GM18498 (cell line): ENCODE measurements around the gene MAMDC2.
A peak's percentile ranks its signal among the peaks of the same experiment; 100 is the strongest.
"Not testable (repeated sequence)": the region's sequence is repeated elsewhere in the genome, so short reads cannot be mapped to it uniquely, and the experiment has no call there.

Experiments used
- ATAC-seq: cut with Tn5 transposase; IDR thresholded peaks from one replicate; pipeline ENCODE4 v1.9.1; 2021; ENCODE audit warnings: mild to moderate bottlenecking, moderate library complexity; ENCODE audit not compliant: unreplicated experiment

Gene MAMDC2

DNA sequence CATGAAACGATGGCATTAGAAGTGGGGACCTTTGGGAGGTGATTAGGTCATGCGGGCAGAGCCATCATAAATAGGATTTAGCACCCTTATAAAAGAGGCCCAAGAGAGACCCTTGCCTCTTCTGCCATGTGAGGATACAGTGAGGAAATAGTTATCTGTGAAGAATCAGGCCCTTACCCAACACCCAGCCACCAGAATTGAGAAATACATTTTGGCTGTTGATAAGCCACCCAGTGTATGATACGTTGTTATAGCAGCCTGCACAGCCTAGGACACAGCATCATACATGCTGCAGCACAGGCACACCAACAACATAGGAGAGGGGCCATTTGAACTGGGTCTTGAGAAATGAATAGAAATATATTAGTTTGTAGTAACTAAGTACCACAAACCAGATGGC, 8.0 kb upstream of the MAMDC2 start:
- ATAC-seq: no peak

DNA sequence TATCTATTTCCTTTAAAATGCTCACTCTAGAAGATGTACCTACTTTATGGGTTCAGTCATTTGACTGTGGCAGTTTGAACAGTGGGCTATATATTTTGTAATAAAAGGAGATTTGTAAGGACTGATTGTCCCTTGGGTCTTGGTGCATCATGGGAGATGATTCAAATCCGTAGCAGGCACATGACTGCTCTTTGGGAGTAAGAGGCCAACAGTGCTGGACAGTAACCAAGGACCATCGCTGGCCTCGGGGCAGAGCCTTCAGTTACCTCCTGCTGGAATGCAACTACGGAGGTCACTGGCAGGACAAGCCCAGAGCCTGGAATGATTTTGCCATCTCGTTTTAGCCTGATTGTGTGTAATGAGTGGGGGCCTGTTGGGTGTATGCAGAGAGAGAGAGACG, 7.0 kb upstream of the MAMDC2 start:
- no peak for ATAC-seq

DNA sequence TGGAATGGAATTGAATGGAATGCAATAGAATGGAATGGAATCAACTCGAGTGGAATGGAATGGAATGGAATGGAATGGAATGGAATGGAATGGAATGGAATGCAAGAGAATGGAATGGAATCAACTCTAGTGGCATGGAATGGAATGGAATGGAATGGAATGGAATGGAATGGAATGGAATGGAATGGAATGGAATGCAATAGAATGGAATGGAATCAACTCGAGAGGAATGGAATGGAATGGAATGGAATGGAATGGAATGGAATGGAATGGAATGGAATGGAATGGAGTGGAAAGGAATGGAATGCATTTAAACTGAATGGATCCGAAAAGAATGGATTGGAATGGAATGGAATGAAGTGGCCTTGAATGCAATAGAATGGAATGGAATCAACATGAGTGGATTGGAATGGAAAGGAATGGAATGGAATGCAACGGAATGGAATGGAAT, 5.5 kb upstream of the MAMDC2 start:
- not testable (repeated sequence) for ATAC-seq

DNA sequence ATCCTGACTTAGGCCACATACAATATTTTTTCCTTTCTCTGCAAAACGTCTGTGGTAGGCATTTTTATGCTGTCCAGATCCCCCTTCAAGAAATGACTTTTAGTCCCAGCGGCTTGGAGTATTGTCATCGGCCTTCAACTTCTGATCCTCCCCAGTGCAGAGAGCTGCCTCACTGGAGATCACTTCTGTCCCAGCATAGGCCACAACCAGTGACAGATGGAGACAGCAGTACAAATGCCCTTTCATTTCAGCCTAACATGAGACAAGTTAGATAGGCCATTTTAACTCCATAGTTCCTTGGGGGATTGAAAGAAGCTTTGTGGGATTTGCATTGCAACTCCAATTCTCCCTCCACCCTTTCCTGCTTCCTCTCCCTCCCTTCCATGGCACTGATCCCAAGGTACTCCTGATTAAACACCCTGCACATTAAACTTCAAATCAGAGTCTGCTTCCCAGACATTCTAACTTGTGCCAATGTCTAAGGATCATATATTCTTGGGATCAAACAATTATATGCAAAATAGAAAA, 3.2 kb upstream of the MAMDC2 start:
- ATAC-seq: no peak

DNA sequence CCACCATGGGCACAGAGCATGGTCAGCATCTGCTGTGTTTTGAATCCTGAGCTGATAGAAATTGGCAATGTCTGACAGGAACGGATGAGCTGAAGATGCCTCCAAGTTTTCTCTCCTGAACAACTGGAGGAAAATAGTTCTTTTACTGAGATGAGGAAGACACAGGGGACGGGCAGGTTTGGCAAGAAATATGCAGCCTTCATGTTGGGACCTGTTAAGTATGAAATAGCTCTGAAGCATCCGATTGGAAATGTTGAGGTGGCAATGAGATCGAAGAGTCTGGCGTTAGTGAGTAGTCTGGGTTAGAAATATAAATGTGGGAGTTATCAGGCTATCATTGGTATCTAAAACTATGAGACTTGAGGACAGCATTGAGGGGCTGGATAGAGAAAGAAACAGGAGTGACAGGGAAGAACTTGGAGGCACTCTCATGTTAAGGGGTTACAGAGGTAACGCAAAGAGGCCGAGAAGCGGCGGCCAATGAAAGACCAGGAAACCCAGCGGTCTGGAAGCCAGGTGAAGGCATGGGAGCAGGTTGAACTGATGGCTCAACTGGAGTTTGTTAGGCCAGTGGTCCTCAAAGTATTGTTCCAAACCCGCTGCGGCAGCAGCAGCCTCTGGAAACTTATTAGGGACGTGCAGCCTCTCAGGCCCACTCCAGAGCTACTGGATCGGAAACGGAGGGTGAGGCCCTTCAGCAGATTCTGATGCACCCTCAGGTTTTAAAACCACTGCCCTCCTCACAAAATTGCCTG, 1.0 kb upstream of the MAMDC2 start:
- no peak for ATAC-seq

DNA sequence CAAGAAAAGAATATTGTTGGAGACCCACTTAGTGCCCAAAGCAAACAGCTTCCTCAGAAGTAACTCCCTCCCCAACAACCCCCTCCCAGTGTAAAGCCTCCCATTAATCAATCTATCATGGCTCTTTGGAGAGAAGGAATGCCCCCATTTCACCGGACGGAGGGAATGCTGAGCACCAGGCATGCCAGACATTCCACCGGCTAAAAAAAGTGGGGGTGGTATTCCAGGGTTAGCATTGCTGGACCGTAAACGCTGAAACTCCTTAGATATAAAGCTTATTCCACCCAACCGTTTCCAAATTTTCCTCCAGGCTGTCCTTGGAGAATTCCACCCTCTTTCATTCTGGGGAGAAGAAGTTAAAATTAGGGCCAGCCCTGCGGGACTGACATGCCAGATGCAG, 363 bp upstream of the MAMDC2 start:
- no peak for ATAC-seq

DNA sequence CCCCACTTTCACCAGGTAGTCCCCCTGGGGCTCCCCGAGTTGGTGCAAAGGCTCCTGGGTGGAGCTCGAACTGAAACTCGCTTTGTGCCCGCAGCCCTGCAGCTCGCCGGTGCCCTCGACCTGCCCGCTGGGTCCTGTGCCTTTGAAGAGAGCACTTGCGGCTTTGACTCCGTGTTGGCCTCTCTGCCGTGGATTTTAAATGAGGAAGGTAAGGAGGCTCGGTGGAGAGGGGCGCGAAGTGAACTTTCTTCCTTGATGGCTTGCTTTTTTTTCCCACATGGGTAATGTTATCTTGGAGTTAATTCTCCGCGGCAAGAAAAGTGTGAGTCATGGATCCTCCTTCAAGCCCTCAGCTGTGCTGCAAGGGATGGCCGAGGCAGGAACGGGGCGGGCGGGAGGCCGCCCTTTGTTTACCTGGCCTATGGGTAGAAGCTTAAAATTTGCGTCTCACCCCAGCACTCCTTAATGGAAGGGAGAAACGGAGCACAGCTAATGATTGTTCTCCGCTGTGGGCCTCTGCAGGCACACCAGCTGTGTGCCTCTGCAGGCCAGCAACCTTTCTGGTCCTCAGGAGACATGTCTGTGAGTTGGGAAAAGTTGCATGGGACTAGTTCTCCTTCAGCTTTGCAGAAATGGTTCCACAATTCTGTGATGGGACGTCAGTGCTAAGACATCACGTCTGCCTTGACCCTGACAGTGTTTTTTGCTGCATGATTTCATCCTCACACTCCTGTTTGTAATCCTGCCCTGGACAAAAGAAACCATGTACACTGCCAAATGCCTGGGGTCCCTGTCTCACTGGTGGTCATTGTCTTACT, 1.1 kb downstream of the MAMDC2 start:
- peak; percentile 48 for ATAC-seq

DNA sequence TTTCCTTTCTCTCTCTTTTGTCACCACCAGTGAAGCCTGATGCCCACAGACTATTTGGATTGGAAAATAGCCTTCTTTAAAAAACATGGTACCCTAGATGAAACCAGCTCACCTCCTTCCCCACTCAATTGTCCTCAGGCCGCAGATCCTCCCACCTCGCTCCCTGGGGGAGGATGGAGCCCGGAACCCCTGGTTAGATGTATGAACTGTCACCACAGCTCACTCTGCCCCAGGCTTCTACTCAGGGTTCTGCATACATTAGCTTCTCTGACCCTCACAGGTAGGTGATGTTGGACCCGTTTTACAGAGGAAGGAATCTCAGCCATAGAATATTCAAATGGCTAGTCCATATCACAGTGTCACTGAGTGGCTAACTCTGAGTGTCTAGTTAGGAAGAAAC, 1.8 kb downstream of the MAMDC2 start:
- no peak for ATAC-seq

DNA sequence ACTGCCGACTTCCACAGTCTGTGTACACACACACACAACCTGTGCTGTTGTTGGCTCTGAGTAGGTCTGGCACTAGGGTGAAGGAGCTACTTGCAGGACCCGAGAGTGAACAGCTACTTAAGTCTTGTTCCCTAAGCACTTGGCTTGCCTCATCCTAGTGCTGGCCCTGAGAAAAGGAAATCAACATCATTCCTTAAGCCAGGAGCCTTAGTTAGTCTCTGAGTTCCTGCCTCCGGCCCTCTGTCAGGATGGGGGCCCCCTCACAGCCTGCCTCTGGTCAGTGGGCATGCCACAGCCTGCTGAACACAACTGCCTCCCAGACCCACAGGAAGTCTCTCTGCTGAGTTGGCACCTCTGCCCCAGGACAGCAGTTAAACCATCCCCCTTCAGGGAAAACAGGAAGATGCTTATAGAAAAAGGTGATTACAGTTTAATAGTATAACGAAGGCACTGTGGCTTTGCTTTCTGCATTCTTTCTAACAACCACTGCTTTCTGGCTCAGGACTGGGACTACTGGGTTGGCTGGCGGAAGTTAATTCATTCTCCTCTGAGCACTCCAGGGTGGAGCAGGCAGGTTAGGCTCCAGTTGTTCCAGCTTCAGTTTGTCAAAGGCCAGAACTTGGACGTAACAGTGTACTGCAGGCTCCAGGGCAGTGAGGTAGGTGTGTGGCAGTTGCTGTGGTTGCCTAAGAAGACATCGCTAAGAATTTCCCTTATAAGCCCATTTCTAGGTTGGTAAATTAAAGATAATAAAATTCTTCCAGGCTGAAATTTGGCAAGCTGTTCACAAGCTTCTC, 2.8 kb downstream of the MAMDC2 start:
- no peak for ATAC-seq

DNA sequence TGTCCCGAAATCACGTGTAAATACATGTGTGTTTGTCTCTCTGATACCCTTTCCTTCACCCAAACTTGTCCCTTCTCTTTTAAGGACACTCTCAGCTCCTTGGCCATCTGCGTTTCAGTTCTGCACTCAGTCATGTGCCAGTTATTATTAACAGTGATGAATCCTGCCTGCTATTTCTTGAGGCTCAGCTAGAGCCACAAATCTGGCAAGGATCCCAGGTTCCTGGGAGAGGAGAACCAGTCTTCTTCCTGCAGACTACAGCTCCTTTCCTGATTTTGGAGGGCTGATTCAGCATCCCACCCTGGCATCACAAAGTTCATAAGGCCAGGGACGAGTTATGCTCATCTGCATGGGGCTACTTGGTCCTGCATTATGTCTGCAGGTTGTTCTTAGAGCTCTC, 5.6 kb downstream of the MAMDC2 start:
- ATAC-seq: no peak

DNA sequence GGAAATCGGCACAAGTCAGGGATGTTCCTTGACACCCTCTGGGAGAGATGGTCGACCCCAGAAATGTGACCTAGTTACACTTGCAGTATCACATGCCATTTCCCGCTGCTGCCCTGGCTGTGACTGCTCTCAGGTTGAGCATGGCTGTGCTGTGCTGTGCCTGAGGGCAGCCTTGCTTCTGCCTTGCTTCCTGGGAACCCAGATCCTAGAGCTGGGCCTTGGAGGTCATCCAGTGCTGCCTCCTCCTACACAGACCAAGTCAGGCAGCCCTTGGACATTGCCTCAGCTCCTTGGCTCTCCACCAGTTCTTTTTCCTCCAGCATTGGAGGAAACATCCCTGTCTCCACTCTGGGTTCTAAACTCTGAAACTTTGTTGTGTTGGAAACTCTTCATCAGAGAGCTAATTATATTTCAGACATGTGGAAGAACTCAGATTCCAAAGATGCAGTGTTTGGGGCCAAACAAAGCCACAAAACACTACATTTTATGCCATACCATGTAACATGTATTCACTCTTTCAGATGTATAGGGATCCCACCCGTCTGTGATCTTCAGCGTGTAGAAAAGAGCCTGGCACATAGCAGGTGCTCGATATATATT, 6.1 kb downstream of the MAMDC2 start:
- no peak for ATAC-seq

DNA sequence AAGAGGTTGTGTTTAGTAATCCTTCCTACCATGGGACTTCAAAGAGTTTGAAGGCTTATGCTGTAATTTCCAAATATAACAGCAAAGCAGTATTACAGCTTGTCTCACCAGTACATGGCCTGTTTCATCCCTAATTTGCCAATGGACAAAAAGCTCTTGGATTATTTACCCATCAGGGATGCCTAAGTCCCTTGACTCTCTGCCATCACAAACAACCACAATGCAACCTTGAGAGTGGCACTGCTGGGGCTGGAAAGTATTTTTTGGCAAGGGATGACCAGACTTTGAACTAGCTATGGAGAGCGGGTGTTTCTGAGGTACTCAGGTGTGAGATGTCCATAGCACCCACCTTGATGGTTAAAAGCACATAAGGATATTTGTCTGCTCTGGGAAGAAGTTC, 9.1 kb downstream of the MAMDC2 start:
- ATAC-seq: no peak

DNA sequence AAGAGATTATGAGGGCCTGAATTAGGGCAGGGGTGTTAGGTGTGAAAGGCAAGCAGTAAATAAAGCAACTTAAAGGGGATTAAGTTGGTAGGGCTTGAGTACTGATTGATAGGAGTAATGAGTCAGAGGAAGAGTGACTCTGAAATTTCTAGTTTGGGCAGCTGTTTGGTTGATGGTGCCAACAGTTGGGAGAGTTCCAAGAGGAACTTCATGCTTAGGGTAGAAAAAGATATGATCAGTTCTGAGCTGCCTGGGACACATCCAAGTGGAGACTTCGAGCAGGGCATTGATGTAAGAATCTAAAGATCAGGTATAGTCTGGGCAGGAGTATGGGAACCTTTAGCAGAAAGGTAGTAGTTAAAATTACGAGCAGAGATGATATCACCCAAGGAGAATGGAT, 10.2 kb downstream of the MAMDC2 start:
- no peak for ATAC-seq

DNA sequence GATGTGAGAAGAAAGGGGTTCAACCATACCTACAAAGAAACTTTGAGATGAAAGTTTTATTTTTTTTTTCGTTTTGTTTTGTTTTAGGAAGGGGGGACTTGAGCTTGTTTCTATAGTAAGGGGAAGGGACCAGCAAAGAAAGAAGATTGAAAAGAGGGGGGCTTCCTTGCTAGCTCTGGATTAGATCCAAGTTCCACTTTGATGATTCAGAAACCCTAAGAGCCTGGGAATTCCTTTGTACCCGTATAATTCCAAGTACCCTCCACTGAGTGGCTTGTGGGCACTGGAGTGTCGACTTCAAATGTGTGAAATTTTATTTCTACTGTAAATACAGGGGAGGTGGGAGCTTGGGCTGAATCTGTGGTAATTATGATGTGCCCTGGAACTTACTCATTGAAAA, 10.9 kb downstream of the MAMDC2 start:
- ATAC-seq: no peak

DNA sequence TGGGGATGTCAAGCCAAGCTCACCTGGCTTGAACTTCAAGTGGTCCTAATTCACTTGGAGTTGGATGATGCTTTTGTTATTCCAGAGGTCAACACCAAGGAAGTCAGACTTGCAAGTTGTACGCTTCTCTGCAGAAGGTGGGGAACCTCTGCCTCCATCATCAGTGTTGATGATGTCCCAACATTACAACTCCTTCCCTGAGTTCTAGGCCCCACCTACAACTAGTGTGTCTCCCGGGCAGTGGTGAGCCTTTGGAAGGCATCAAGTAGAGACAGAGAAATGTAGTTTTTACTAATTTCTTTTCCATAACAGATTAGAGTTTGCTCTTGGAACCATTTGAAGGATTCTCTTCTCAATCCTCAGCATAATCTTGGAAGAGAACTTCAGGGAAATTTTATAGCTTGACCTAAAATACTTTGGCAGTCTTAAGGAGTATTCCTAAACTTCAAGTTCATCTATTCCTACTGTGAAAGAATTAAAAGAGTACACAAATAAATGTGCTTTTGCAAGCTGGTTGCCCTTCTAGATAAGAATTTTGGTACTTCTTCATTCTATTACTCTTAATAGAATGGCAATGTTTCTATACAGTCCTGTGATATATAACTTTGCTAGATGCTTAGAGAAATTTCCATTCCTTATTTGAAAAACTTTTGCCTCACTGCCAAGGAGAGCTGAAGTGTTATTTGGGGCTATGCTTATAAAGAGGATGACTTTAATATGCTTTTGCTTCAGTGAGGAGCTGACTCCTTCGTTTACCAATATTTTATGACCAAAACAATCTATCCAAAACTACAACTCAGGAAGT, 12.0 kb downstream of the MAMDC2 start:
- ATAC-seq: no peak

DNA sequence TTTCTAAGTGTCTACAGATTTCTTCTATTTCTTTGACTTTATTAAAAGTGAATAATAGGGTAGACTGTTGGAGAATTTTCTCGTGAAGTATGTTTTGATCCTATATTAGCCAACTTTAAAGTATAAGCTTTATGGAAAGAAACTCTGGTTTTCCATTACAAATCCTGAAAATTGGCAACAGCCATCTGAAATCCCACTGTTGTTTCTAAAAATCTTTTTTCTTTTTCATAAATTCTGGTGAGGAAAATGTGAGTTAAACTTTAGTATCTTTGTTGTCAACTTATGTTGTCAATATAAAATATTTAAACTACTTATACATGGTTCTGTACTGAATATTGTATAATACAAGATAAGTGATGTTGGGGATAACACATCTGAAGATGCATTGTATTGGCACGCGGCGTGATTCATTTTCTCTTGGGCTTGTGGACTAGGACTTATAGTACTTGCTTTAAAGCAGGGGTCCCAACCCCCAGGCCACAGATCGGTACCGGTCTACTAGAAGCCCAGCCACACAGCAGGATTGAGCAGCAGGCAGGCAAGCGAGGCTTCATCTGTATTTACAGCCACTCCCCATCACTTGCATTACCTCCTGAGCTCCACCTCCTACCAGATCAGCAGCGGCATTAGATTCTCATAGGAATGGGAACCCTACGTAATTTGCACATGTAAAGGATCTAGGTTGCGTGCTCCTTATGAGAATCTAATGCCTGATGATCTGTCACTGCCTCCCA, 12.7 kb downstream of the MAMDC2 start:
- ATAC-seq: no peak

DNA sequence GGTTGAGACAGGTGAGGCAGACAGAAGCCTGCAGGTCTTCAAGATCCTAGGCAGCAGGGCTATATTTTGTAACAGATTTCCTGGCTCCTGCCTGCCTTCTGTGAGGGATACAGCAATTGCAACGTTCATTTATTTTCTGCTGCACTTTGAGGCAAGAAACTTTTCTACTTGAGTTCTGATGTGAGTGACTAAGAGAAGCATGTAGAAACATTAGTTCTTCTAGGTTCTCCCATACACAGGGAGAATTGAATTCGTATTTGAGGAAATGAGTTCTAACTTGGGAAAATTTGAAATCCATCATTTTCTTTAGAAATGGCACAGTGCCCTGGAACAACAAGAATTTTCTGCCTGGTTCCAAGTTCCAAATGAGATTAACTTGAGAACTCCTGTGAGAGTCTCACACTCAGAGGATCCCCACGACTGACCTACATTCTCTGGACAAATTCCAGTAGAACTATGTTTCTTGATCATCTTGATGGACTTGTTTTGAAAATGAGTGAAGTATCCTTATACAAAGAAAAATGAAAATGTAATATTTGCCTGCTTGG, 15.0 kb downstream of the MAMDC2 start:
- ATAC-seq: no peak

DNA sequence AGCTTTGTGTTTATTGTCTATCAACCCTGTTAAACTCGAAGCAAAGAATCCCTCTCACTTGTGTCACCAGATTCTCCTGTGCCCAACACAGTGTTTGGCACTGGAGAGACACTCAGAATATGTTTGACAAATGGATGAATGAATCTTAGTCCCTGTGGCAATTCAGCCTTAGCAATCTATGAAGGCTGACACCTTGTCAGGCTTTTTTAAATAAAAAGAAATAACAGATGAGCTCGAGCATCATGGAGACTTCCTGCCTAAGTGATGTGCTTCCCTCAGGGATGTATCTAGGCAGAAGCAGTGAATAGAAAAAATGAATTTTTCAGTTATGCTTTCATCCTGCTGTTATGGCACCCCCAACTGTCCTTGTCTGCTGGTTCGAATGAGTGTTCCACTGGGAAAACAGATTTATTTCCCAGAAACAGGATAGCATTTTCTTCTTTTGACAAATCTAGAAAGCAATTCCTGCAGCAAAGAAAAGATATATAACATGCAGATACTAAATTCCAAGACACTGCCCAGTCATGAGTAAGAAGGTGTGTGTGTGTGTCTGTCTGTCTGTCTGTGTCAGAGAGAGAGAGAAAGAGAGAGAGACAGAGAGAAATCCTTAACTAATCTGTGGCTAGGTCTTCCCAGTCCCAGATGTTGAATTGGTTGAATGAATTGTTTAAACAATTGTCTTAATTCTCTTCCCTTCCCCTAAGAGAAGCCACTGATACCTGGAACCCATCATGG, 16.7 kb downstream of the MAMDC2 start:
- no peak for ATAC-seq
